A172 (cell line): Measurements from ENCODE around the gene ETF1. TPM values are rescaled to one million over a fixed set of nuclear protein-coding genes. Genes with fewer than 3 reads are reported as not detected.

ENCODE experiments used
- DNase-seq: peaks from one replicate; pipeline ENCODE4 v3.0.0-alpha.2; 2015; ENCODE audit warnings: low spot score
- total RNA-seq: library from RNA; depleted of rRNA; stranded (reverse); fragments of >200 nt; shearing (Covaris generic); gene quantifications from 2 replicates; pipeline ENCODE4 v1.2.3, GENCODE V29; 2014

The ETF1 gene
- total RNA-seq, 1 experiment from 2014 or later: 172 TPM

DNA sequence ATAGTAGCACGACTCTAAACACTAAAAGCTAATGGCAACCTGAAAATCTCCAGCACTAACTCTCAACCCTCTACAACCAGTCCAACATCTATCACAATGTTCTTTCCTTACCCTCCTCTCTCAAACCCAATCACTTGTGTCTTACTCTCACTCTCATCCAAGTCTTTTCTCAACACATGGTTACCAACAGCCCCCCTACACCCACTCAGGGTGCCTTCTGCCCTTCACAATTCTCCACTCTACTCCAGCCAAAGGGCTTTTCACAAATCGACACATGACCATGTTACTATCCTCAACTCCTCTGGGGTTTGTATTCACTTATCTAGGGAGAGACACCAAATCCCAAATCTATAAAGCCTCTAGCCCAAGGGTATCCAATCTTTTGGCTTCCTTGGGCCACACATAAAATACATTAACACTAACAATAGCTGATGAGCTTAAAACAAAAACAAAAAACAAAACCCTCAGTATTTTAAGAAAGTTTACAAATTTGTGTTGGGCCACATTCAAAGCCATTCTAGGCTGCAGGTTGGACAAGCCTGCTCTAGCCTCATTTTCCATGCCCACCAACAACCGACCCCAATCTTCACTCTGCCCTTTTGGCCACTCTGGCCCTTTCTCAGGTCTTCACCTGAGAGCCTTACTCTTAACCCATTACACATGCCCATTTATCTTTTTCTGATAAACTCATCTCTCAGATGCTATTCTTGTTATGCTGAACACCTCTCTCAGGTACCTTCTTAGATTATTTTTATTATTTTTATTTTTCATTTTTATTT is 20.5 kb upstream of the ETF1 start:
- DNase-seq: no peak

- DNase-seq: no peak
Observed at GRCh38 chr5:138560971-138561370, 17.9 kb upstream of the ETF1 start.

DNA sequence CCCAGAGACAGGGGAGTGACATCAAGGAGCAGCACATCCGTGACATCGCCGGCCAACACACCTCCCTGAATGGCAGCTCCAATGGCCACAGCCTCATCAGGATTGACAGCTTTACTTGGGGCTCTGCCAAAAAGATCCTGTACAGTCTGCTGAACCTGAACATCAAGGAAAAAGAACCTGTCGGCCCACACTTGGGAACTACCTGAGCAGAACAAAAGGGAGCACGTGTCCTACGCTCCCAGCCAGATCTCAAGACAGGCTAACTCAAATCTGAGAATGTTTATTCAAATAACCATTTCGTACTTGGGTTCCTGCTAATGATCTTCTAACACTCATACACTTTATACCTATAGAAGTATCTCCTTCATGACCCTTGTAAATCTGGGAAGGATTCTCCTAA is 16.9 kb upstream of the ETF1 start:
- no peak for DNase-seq

- no peak for DNase-seq
Observed at GRCh38 chr5:138557677-138558076, 14.6 kb upstream of the ETF1 start.

GRCh38 chr5:138554143-138554542 is 11.1 kb upstream of the ETF1 start:
- no peak for DNase-seq

GRCh38 chr5:138553437-138554095 is 10.5 kb upstream of the ETF1 start:
- DNase-seq: no peak

DNA sequence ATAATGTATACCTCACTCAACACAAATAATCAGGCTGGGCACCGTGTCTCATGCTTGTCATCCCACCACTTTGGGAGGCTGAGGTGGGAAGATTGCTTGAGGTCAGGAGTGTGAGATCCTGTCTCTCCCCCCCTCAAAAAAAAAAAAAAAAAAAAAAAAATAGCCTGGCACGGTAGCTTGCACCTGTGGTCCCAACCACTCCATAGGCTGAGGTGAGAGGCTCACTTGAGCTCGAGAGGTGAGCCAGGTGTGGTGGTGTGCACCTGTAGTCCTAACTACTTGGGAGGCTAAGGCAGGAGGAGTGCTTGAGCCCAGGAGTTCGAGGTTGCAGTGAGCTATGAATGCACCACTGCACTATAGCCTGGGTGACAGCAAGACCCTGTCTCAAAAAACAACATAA is 9.6 kb upstream of the ETF1 start:
- no peak for DNase-seq

DNA sequence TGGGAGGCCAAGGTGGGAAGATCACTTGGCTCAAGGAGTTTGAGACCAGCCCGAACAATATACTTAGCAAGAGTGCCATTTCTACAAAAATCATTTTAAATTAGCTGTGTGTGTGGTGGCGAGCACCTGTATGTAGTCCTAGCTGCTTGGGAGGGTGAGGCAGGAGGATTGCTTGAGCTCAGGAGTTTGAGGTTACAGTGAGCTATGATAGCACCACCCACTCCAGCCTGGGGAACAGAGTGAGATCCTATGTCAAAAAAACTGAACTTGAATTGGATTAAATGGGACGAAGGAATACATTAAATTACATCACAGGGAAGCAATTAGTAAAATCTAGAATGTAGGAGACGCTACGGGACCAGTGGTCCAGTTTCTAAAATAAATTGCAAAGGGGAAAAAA is 6.4 kb upstream of the ETF1 start:
- DNase-seq: no peak

GRCh38 chr5:138545919-138546562 is 3.0 kb upstream of the ETF1 start:
- no peak for DNase-seq

DNA sequence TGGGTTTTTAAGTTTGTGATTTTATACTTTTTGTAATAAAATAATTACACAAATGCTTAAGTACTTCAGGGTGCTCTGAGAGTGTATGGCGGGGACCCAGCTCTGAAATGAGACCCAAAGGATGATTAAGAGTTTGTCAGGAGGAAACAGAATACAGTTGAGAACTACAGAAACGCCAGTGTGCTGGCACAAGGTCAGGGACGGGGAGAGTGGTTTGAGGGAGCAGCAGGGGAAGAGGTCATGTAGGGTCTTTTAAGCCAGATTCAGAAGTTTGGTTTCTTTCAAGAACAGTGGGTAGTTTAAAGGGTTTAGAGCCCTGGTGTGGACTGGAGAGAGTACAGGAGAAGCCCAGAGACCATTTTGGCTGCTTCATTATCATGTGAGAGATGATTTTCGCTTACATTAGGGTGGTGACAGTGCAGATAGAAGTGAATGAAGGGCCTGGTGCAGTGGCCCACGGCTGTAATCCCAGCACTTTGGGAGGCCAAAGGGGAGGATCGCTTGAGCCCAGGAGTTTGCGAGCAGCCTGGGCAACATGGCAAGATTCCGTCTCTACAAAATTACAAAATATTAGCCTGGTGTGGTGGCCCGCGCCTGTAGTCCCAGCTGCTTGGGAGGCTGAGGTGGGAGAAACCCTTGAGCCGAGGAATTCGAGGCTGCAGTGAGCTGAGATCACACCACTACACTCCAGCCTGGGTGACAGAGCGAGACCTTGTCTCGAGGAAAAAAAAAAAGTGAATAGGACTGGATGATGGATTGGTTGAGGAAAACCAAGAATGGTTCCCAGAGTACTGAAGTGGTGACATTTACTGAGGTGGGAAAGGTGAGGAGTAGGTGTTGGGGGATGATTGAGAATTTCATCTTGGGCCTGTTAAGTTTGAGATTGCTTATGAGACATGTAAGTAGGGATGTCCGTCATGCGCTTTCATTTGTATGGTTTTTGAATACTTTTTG is 1.4 kb upstream of the ETF1 start:
- DNase-seq: no peak

- DNase-seq: no peak
Observed at GRCh38 chr5:138543730-138544104, 681 bp upstream of the ETF1 start.

DNA sequence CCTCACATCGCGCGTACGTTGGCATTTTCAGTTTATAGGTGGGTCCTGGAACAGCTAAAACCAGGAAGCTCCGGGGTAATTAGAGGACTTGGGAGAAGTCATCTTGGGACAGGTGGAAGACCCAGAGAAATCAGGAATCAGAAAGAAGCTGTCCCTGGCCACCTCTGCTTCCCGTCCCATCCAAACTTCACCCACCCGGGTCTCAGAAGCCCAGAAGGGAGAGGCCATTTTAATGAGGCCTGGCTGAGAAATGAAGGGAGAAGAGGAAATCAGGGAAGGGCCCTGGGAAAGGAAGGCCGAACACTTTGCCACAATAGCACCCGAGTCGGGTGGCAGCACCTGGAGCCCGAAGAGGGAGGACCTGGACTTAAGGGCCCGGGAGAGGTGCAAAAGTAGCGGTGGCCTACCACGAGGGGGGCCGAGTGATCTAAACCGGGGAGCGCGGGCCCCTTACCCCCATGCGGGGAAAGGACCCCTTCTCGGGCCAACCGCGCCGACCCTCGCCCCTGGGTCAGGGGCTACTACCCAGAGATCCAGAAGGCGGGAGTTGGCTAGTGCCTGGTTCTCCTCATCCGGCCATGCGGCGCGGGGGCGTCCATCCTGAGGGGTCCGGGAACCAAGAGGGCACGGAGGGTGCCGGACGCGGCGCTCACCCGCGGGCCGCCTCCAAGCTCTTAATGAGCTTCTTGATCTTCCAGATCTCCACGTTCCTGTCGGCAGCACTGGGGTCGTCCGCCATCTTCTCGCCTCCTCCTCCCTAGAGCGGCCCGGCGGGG is 668 bp downstream of the ETF1 start:
- no peak for DNase-seq

DNA sequence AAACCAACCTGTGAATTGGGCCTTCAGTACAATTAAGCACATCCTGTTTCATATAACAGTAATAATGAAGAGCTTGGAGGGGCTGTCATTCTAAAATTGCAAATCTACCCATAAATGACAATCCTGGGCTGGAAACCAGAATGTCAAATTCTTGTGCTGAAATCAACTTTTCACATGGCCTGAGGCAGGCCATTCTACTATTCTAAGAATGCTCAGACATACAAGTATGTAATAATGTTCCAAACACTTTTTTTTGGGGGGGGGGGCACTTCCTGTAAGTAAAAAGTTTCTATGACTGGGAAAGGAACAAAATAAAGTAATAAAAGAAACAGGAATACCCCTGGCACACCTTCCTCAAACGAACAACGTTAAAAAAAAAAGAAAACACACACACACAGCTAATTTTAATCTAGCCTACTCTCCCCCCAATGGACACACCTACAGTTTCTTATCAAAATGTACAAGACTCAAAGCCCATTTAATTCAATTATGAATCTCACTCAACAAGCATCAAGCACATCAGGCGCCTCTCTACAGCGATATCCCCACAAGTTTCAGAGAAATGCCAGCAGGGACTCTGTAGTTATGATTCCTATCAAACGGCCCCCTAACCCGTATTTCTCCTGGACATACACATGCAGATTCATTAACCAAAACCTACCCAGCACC is 1.4 kb downstream of the ETF1 start:
- no peak for DNase-seq

GRCh38 chr5:138539791-138540190 is 3.2 kb downstream of the ETF1 start:
- no peak for DNase-seq

- no peak for DNase-seq
Observed at GRCh38 chr5:138538943-138539627, 4.0 kb downstream of the ETF1 start.

GRCh38 chr5:138536665-138537315 is 6.2 kb downstream of the ETF1 start:
- no peak for DNase-seq

DNA sequence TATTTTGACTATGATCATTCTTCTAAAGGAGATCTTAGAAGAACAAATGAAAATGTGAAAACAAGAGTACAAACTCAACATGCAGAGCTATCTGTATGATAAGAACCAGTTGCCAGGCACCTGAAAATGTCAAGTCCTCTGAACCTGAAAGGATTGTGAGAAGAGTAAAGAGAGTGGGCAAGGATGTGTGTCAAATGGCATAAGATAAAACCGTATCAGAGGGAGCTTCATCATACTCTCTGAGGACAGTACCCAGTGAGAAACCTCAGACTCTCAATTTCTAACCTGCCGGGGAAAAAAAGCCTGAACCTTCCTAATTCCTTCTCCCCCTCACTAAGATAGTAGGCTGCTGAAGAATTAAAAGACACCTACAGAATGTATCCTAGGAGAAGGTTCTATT is 6.8 kb downstream of the ETF1 start:
- no peak for DNase-seq

- DNase-seq: no peak
Observed at GRCh38 chr5:138533973-138534941, 8.8 kb downstream of the ETF1 start.
